B cell (primary cell): ENCODE measurements around the gene GPR137.
"Not testable (repeated sequence)": the region's sequence is repeated elsewhere in the genome, so short reads cannot be mapped to it uniquely, and the experiment has no call there.

Source experiments
- CTCF ChIP-seq: fragments of 200-600 bp; IDR thresholded peaks from one replicate; pipeline ENCODE4 v1.8.0; 2022; ENCODE audit warnings: antibody characterized with exemption, mild to moderate bottlenecking
- EZH2 ChIP-seq: IDR thresholded peaks from 2 replicates; pipeline ENCODE4 v1.6.1; 2012; ENCODE audit warnings: borderline replicate concordance, low read depth, mild to moderate bottlenecking, moderate library complexity, low read length; ENCODE audit not compliant: insufficient read depth, poor library complexity, severe bottlenecking

- not testable (repeated sequence) for TF ChIP-seq CTCF, EZH2
Measured at GRCh38 chr11:64307795-64308194, 22.1 kb downstream of the GPR137 start.
